ENCODE measurements around the gene AKAP11. TPM values are rescaled to one million over a fixed set of nuclear protein-coding genes. Genes with fewer than 3 reads are reported as not detected.
"Not testable (repeated sequence)": the region's sequence is repeated elsewhere in the genome, so short reads cannot be mapped to it uniquely, and the experiment has no call there.

Gene AKAP11
- total RNA-seq: 10 to 100 TPM; 15.0 to 34.6 (median 26.5) TPM

GRCh38 chr13:42272115-42272803 is at the start of gene AKAP11:
TSS of gene AKAP11 (plus strand) at chr13:42272152. CDS start at chr13:42286349, 14,197 bp downstream.
- H3K4me1 ChIP-seq: peaks cover 5 to 42% (median 9%) of the 10 kb centered on the region in 4 donors
- H3K27me3 ChIP-seq: no peaks in the 10 kb centered on the region
- DNase-seq: peak; percentile 51
- H3K9me3 ChIP-seq: no peaks in the 10 kb centered on the region
- in situ Hi-C loops (cut with MboI; ENCODE audit: low pct_ligation_motif_present in 1 of 4, low pct_unique_long_range_greater_than_20kb in 1 of 4, low sequenced_read_pairs in 3 of 4): no loop called here
- intact Hi-C loops (cut with DNase I; ENCODE audit: low total_unique reads): no loop called here
- peak within 1 kb of the TSS; percentile 66 to 92 (median 84) for H3K4me3 ChIP-seq
- H3K27ac ChIP-seq: peak within 1 kb of the TSS; percentile 90 to 96 (median 94)
- TF ChIP-seq POLR2A (IDR thresholded peaks at IDR 0.05): peak; percentile 34
- TF ChIP-seq POLR2AphosphoS5 (IDR thresholded peaks at IDR 0.05): peak in 1 of 3 donors; percentile 13
- TF ChIP-seq, protein P1, sequence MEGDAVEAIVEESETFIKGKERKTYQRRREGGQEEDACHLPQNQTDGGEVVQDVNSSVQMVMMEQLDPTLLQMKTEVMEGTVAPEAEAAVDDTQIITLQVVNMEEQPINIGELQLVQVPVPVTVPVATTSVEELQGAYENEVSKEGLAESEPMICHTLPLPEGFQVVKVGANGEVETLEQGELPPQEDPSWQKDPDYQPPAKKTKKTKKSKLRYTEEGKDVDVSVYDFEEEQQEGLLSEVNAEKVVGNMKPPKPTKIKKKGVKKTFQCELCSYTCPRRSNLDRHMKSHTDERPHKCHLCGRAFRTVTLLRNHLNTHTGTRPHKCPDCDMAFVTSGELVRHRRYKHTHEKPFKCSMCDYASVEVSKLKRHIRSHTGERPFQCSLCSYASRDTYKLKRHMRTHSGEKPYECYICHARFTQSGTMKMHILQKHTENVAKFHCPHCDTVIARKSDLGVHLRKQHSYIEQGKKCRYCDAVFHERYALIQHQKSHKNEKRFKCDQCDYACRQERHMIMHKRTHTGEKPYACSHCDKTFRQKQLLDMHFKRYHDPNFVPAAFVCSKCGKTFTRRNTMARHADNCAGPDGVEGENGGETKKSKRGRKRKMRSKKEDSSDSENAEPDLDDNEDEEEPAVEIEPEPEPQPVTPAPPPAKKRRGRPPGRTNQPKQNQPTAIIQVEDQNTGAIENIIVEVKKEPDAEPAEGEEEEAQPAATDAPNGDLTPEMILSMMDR (IDR thresholded peaks at IDR 0.05): no peak
- TF ChIP-seq EP300 (IDR thresholded peaks at IDR 0.05; ENCODE audit: low read depth): no peak
- no peaks in the 10 kb centered on the region for H3K36me3 ChIP-seq
- 1% methylated on average over 31 of the region's 59 CpGs; no CpG with 5 or more reads in 1 of the 2 donors for WGBS, 2 donors (ENCODE audit: low coverage in 1 of 2)

DNA sequence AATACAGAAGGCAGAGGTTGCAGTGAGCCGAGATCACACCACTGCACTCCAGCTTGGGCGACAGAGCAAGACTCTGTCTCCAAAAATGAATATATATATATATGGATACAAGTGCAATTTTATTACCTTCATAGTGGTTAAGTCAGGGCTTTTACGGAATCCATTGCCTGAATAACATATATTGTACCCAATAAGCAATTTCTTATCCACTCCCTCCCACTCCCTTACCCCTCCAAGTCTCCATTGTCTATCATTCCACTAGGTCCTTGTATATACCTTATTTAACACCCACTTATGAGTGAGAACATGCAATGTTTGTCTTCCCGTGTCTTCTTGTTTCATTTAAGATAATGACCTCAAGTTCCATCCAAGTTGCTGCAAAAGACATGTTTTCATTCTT is 48.3 kb upstream of the AKAP11 start:
- in situ Hi-C loops (cut with MboI; ENCODE audit: low pct_ligation_motif_present in 1 of 4, low pct_unique_long_range_greater_than_20kb in 1 of 4, low sequenced_read_pairs in 3 of 4) (no loop called here), intact Hi-C loops (cut with DNase I; ENCODE audit: low total_unique reads) (no loop called here)
- H3K27me3 ChIP-seq: no peaks in the 10 kb centered on the region
- no peak overlapping the region for H3K27ac ChIP-seq
- WGBS, 2 donors (ENCODE audit: low coverage in 1 of 2): 94 to 100% methylated on average over 4 of the region's 4 CpGs
- H3K36me3 ChIP-seq: peaks cover 0 to 45% (median 19%) of the 10 kb centered on the region in 4 donors
- no peaks in the 10 kb centered on the region for H3K4me1 ChIP-seq
- no peaks in the 10 kb centered on the region for H3K9me3 ChIP-seq
- no peak overlapping the region for H3K4me3 ChIP-seq
- no peak for DNase-seq
- TF ChIP-seq POLR2AphosphoS5 (IDR thresholded peaks at IDR 0.05): no peak
- no peak for TF ChIP-seq POLR2A (IDR thresholded peaks at IDR 0.05)
- no peak for TF ChIP-seq EP300 (IDR thresholded peaks at IDR 0.05; ENCODE audit: low read depth)
- TF ChIP-seq, protein P1 (IDR thresholded peaks at IDR 0.05): no peak

DNA sequence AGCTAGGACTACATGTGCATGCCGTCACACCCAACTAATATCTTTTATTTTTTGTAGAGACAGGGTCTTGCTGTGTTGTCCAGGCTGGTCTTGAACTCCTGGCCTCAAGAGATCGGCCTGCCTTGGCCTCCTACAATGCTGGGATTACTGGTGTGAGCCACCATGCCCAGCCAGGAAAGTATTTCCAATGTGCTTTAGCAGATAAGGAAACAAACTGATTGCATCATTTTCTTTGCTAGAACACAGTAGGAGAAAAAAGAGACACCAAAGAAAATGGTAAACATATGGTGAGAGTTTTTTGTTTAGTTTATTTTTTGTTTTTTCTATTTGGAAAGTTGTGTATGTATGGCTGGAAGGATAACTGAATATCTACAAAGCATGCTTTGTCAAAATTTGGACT is 46.9 kb upstream of the AKAP11 start:
- no peak overlapping the region for H3K4me3 ChIP-seq
- no peaks in the 10 kb centered on the region for H3K27me3 ChIP-seq
- DNase-seq: no peak
- intact Hi-C loops (cut with DNase I; ENCODE audit: low total_unique reads) (no loop called here), in situ Hi-C loops (cut with MboI; ENCODE audit: low pct_ligation_motif_present in 1 of 4, low pct_unique_long_range_greater_than_20kb in 1 of 4, low sequenced_read_pairs in 3 of 4) (no loop called here)
- H3K36me3 ChIP-seq: peaks cover 0 to 44% (median 17%) of the 10 kb centered on the region in 4 donors
- WGBS, 2 donors (ENCODE audit: low coverage in 1 of 2): 96 to 100% methylated on average over 2 of the region's 2 CpGs
- no peaks in the 10 kb centered on the region for H3K9me3 ChIP-seq
- H3K4me1 ChIP-seq: no peaks in the 10 kb centered on the region
- H3K27ac ChIP-seq: no peak overlapping the region
- TF ChIP-seq EP300 (IDR thresholded peaks at IDR 0.05; ENCODE audit: low read depth) (no peak), POLR2A (IDR thresholded peaks at IDR 0.05) (no peak), POLR2AphosphoS5 (IDR thresholded peaks at IDR 0.05) (no peak)
- TF ChIP-seq, protein P1 (IDR thresholded peaks at IDR 0.05): no peak

DNA sequence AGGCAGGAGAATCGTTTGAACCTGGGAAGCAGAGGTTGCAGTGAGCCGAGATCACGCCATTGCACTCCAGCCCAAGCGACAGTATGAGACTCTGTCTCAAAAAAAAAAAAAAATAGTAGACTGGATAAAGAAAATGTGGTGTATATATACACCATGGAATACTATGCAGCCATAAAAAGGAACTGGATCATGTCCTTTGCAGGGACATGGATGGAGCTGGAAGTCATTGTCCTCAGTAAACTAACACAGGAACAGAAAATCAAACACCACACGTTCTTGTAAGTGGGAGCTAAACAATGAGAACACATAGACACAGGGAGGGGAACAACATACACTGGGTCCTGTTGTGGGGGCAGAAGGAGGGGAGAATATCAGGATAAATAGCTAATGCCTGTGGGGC is 45.2 kb upstream of the AKAP11 start:
- in situ Hi-C loops (cut with MboI; ENCODE audit: low pct_ligation_motif_present in 1 of 4, low pct_unique_long_range_greater_than_20kb in 1 of 4, low sequenced_read_pairs in 3 of 4); H3K27ac ChIP-seq; H3K4me3 ChIP-seq; DNase-seq; intact Hi-C loops (cut with DNase I; ENCODE audit: low total_unique reads); H3K4me1 ChIP-seq; H3K27me3 ChIP-seq; H3K9me3 ChIP-seq: not testable (repeated sequence)
- H3K36me3 ChIP-seq: peaks cover 0 to 30% (median 10%) of the 10 kb centered on the region in 4 donors
- 95 to 98% methylated on average over 5 of the region's 5 CpGs for WGBS, 2 donors (ENCODE audit: low coverage in 1 of 2)

Data from transverse colon (tissue), 4 donors.